ENCODE data around the gene MCC. TPM values are rescaled to one million over a fixed set of nuclear protein-coding genes. Genes with fewer than 3 reads are reported as not detected.

Gene MCC
- total RNA-seq, 3 donors from 2014 or later = 24.3 to 46.5 (median 29.4) TPM

GRCh38 chr5:113219695-113220094 is 268.6 kb downstream of the MCC start:
- Histone ChIP-seq H3K27ac (no peak overlapping the region), H3K4me3 (no peak overlapping the region), H3K27me3 (no peaks in the 10 kb centered on the region), H3K36me3 (no peaks in the 10 kb centered on the region), H3K9me3 (no peaks in the 10 kb centered on the region), H3K4me1 (no peaks in the 10 kb centered on the region)
- no peak for TF ChIP-seq POLR2AphosphoS5 (IDR thresholded peaks at IDR 0.05)
- no peak for TF ChIP-seq POLR2A (IDR thresholded peaks at IDR 0.05)
- TF ChIP-seq, protein P1, sequence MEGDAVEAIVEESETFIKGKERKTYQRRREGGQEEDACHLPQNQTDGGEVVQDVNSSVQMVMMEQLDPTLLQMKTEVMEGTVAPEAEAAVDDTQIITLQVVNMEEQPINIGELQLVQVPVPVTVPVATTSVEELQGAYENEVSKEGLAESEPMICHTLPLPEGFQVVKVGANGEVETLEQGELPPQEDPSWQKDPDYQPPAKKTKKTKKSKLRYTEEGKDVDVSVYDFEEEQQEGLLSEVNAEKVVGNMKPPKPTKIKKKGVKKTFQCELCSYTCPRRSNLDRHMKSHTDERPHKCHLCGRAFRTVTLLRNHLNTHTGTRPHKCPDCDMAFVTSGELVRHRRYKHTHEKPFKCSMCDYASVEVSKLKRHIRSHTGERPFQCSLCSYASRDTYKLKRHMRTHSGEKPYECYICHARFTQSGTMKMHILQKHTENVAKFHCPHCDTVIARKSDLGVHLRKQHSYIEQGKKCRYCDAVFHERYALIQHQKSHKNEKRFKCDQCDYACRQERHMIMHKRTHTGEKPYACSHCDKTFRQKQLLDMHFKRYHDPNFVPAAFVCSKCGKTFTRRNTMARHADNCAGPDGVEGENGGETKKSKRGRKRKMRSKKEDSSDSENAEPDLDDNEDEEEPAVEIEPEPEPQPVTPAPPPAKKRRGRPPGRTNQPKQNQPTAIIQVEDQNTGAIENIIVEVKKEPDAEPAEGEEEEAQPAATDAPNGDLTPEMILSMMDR (IDR thresholded peaks at IDR 0.05) = no peak
- no peak for DNase-seq (ENCODE audit: low spot score in 2 of 2)
- intact Hi-C loops (cut with DNase I; ENCODE audit: low total_unique reads) = no loop called here

DNA sequence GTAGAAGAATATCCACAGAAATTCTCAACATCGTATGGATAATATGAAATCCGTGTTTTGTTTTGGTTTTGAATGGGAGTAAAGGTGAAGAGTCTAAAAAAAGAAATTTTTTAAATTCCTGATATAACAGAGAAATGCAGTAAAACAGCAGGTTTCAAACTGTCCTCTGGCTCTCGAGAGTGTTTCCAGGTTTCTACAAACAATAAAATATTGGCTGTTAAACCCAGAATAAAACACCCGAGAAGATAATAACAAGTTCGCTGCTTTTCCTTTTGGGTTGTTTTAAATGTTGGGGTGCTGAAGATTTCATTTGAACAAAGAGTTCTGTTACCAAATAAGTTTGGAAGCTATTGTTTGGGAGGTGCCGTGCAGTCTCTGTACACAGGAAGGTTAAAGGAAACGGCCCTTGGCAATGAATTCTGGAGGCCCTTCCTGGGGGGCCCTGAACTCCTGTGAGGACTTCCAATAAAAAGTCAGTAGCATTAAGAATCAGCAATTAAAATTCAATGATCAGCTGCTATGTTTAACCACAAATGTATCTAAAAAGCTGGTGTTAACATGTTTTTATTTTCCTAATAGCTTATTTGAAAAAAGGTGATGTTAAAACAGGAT is 269.2 kb downstream of the MCC start:
- no peak overlapping the region for H3K4me3 ChIP-seq
- no peaks in the 10 kb centered on the region for H3K27me3 ChIP-seq
- intact Hi-C loops (cut with DNase I; ENCODE audit: low total_unique reads) = no loop called here
- H3K4me1 ChIP-seq = no peaks in the 10 kb centered on the region
- H3K9me3 ChIP-seq = no peaks in the 10 kb centered on the region
- no peaks in the 10 kb centered on the region for H3K36me3 ChIP-seq
- no peak overlapping the region for H3K27ac ChIP-seq
- DNase-seq (ENCODE audit: low spot score in 2 of 2) = no peak
- TF ChIP-seq, protein P1 (IDR thresholded peaks at IDR 0.05) = no peak
- TF ChIP-seq POLR2AphosphoS5 (IDR thresholded peaks at IDR 0.05) = no peak
- no peak for TF ChIP-seq POLR2A (IDR thresholded peaks at IDR 0.05)

DNA sequence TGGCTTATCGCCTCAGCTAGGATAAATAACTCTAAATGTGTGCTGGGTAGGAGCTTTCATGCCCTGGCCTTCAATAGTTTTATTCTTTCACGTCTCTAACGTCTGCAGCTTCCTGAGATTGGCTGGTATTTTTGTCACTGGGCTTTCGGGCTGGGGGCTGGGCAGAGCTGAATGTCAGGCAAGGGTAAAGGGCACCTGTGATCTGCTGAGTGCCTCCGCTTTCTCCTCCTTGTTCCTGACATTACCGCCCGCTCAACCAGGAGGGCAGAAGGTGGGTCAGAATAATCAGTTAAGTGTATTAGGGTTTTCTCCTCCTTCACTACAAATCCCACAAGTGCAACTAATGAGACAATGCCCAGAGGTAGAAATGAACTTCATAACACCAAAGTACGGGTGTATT is 270.1 kb downstream of the MCC start:
- no peak overlapping the region for H3K4me3 ChIP-seq
- TF ChIP-seq, protein P1 (IDR thresholded peaks at IDR 0.05) = no peak
- TF ChIP-seq POLR2A (IDR thresholded peaks at IDR 0.05) = no peak
- no peaks in the 10 kb centered on the region for H3K36me3 ChIP-seq
- DNase-seq (ENCODE audit: low spot score in 2 of 2) = no peak
- no peaks in the 10 kb centered on the region for H3K27me3 ChIP-seq
- H3K9me3 ChIP-seq = no peaks in the 10 kb centered on the region
- H3K4me1 ChIP-seq = no peaks in the 10 kb centered on the region
- intact Hi-C loops (cut with DNase I; ENCODE audit: low total_unique reads) = no loop called here
- H3K27ac ChIP-seq = peak overlapping the region in 1 of 2 donors; percentile 20

DNA sequence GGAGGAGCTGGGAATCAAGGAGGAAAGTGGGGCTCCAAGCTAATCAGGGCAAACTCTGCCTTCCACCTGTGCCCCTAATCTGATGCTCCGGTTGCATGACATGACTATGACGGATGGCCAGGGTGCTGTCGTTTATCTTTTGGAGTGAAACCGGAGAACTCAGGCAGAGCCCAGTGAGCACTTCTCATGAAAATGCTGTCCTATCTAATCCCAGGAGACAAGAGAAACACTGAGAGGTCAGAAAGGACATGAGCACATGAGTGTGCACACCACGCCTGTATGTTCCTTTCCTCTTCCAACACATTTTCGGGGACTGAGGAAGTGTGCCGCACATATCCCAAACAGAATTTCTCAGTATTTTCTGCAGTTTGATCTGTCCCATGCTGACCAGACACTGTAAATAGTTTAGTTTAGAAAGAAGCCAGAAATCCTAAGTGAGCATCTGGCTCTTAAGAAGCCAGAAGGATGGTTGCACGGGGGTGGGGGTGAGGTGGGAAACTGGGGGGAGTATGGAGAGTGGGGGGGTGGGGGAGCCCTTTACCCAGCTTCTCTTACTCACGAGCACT is 270.6 kb downstream of the MCC start:
- intact Hi-C loops (cut with DNase I; ENCODE audit: low total_unique reads) = no loop called here
- Histone ChIP-seq H3K27me3 (no peaks in the 10 kb centered on the region), H3K4me1 (no peaks in the 10 kb centered on the region), H3K36me3 (no peaks in the 10 kb centered on the region), H3K27ac (peak overlapping the region in 1 of 2 donors; percentile 20), H3K9me3 (no peaks in the 10 kb centered on the region), H3K4me3 (no peak overlapping the region)
- DNase-seq (ENCODE audit: low spot score in 2 of 2) = no peak
- no peak for TF ChIP-seq POLR2AphosphoS5 (IDR thresholded peaks at IDR 0.05)

GRCh38 chr5:113216545-113216944 is 271.7 kb downstream of the MCC start:
- Histone ChIP-seq H3K9me3 (no peaks in the 10 kb centered on the region), H3K4me1 (no peaks in the 10 kb centered on the region), H3K27ac (no peak overlapping the region), H3K27me3 (no peaks in the 10 kb centered on the region), H3K36me3 (no peaks in the 10 kb centered on the region), H3K4me3 (no peak overlapping the region)
- intact Hi-C loops (cut with DNase I; ENCODE audit: low total_unique reads) = no loop called here
- TF ChIP-seq POLR2A (IDR thresholded peaks at IDR 0.05) = no peak
- no peak for TF ChIP-seq POLR2AphosphoS5 (IDR thresholded peaks at IDR 0.05)
- TF ChIP-seq, protein P1 (IDR thresholded peaks at IDR 0.05) = no peak
- DNase-seq (ENCODE audit: low spot score in 2 of 2) = no peak

All from breast epithelium (tissue), 4 donors.